Chondrocyte (in vitro differentiated cells): ENCODE measurements around the gene CCDC88C. TPM values are rescaled to one million over a fixed set of nuclear protein-coding genes. Genes with fewer than 3 reads are reported as not detected.

ENCODE experiments used
- DNase-seq: peaks from one replicate; pipeline ENCODE4 v3.0.0; 2021; ENCODE audit warnings: mixed read lengths, low spot score
- H3K27ac Mint-ChIP-seq: one replicate; pipeline ENCODE4 v1.8.0; 2021; ENCODE audit warnings: mild to moderate bottlenecking, moderate library complexity, mixed read lengths; ENCODE audit not compliant: unreplicated experiment
- H3K27me3 Mint-ChIP-seq: 2 replicates; pipeline ENCODE4 v1.8.0; 2021; ENCODE audit warnings: low read depth, mixed read lengths
- H3K36me3 Mint-ChIP-seq: 2 replicates; pipeline ENCODE4 v1.8.0; 2021; ENCODE audit warnings: low read depth, mixed read lengths
- H3K4me1 Mint-ChIP-seq: 2 replicates; pipeline ENCODE4 v1.8.0; 2021; ENCODE audit warnings: low read depth, mild to moderate bottlenecking, mixed read lengths
- H3K4me3 Mint-ChIP-seq: one replicate; pipeline ENCODE4 v1.8.0; 2021; ENCODE audit warnings: mild to moderate bottlenecking, moderate library complexity, mixed read lengths; ENCODE audit not compliant: unreplicated experiment
- H3K9me3 Mint-ChIP-seq: 2 replicates; pipeline ENCODE4 v1.8.0; 2021; ENCODE audit warnings: low read depth, mixed read lengths
- CTCF ChIP-seq: fragments of 200-600 bp; sonication (generic); IDR thresholded peaks from 2 replicates; pipeline ENCODE4 v1.5.0; 2021; ENCODE audit warnings: antibody characterized with exemption, mild to moderate bottlenecking, moderate library complexity
- total RNA-seq: library from RNA; stranded (reverse); gene quantifications from 3 replicates; pipeline ENCODE4 v1.2.1, GENCODE V29; 2021

CCDC88C gene
- total RNA-seq, 1 donor from 2014 or later = 2.3 TPM

DNA sequence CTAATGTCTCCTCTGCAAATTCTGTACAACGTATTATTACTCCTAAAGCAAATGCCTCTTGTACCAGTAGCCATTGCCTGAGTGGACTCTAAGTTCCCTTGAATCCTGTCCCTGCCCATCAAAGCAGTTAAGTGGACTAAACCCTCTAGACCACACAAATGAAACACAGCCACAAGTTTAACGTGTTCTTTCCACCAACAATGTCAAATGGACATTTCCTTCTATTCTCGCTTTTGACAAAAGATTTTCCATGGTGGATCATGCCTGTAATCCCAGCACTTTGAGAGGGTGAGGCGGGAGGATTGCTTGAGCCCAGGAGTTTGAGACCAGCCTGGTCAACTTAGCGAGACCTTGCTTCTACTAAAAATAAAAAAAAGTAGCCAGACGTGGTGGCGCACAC lies 15.9 kb downstream of the CCDC88C start:
- DNase-seq = no peak
- Mint-ChIP-seq H3K27me3 (peaks cover 3% of the 10 kb centered on the region), H3K36me3 (no peaks in the 10 kb centered on the region), H3K9me3 (no peaks in the 10 kb centered on the region), H3K27ac (no peak overlapping the region), H3K4me1 (peaks cover 18% of the 10 kb centered on the region), H3K4me3 (no peak overlapping the region)
- no peak for TF ChIP-seq CTCF

DNA sequence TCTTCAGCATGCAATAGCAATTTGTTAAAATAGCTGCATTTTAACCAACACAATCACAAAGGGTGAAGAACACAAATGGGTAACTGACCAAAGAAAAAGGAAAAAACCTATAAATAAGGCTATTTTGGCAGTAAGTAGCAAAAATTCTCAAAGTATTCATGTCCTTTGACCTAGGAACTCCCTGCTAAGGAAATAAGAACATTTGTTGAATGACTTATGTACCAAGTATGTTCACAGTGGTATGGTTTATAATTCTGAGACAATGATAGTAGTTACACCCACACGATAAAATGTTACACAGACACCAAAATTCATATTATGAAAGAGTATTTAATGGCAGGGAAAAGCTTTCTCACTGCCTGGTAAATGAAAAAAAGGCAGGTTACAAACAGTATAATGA lies 16.9 kb downstream of the CCDC88C start:
- Mint-ChIP-seq H3K9me3 (no peaks in the 10 kb centered on the region), H3K27ac (peak overlapping the region; percentile 23), H3K4me3 (no peak overlapping the region), H3K36me3 (no peaks in the 10 kb centered on the region), H3K4me1 (peaks cover 18% of the 10 kb centered on the region), H3K27me3 (peaks cover 9% of the 10 kb centered on the region)
- DNase-seq = no peak
- TF ChIP-seq CTCF = no peak

- Mint-ChIP-seq H3K27me3 (peaks cover 12% of the 10 kb centered on the region), H3K36me3 (no peaks in the 10 kb centered on the region), H3K27ac (peak overlapping the region; percentile 23), H3K4me3 (no peak overlapping the region), H3K9me3 (no peaks in the 10 kb centered on the region), H3K4me1 (peaks cover 18% of the 10 kb centered on the region)
- no peak for TF ChIP-seq CTCF
- no peak for DNase-seq
Observed at GRCh38 chr14:91399868-91400640, 17.6 kb downstream of the CCDC88C start.

DNA sequence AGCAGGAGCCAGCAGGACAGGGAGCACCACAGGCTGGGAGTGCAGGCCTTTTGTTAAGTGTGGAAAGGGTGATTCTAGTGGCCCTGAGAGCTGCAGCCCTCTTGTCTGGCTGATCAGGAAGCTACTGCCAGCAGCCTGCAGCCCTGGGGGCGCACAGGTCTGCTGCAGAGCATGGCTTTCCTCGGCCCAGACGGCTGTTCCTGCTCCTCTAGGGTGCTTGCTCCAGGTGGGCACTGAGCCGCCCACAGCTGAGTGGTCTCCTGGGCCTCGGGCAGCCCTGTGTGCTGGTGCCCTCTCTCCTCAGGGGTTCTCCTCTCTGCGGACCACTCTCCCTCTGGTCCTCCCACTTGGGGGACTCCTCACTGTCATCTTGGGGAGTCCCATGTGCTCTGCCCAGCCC lies 18.9 kb downstream of the CCDC88C start:
- TF ChIP-seq CTCF = no peak
- H3K4me1 Mint-ChIP-seq = peaks cover 18% of the 10 kb centered on the region
- H3K4me3 Mint-ChIP-seq = no peak overlapping the region
- H3K27me3 Mint-ChIP-seq = peaks cover 12% of the 10 kb centered on the region
- no peak overlapping the region for H3K27ac Mint-ChIP-seq
- H3K9me3 Mint-ChIP-seq = no peaks in the 10 kb centered on the region
- no peaks in the 10 kb centered on the region for H3K36me3 Mint-ChIP-seq
- no peak for DNase-seq

- Mint-ChIP-seq H3K4me3 (no peak overlapping the region), H3K27me3 (peaks cover 15% of the 10 kb centered on the region), H3K36me3 (no peaks in the 10 kb centered on the region), H3K27ac (no peak overlapping the region), H3K9me3 (no peaks in the 10 kb centered on the region), H3K4me1 (peaks cover 18% of the 10 kb centered on the region)
- TF ChIP-seq CTCF = no peak
- DNase-seq = no peak
Observed at GRCh38 chr14:91397965-91398591, 19.5 kb downstream of the CCDC88C start.
